GM13977 (cell line): ENCODE results near the gene RPP14.

Source experiments
- DNase-seq: peaks from one replicate; pipeline ENCODE4 v3.0.0; 2012; ENCODE audit warnings: low spot score
- CTCF ChIP-seq: IDR thresholded peaks from 2 replicates; pipeline ENCODE4 v1.5.1; 2012; ENCODE audit warnings: mild to moderate bottlenecking, control low read depth; ENCODE audit not compliant: insufficient read depth; ENCODE audit errors: extremely low read depth, missing control alignments
- in situ Hi-C: fragments of 300-500 bp; cut with MboI; formaldehyde crosslinking; loops from one replicate; pipeline ENCODE4 v1.12.0; 2022; ENCODE audit warnings: low sequenced_read_pairs, low pct_unique_long_range_greater_than_20kb, mixed read lengths, inconsistent platforms; ENCODE audit not compliant: unreplicated experiment

Gene RPP14

DNA sequence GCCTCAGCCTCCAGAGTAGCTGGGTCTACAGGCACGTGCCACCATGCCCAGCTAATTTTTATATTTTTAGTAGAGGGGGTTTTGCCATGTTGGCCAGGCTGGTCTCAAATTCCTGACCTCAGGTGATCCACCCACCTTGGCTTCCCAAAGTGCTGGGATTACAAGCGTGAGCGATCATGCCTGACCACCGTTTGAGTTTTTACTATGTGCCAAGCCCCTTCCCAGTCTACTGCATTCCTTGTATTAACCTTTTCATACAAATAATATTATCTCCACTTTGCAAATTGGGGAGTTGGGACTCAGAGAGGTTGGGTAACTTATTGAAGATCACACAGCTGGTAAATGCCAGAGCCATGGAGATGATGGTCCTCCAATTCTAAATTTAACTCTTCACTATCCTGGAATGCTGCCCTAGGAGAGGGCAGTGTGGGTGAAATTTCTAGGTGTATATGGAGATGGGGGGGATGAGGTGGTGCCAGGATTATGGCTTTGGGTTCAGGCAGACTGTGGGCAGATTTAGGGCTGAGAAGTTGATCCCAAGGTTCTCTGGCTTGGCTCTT is 25.6 kb downstream of the RPP14 start:
- in situ Hi-C loops: loop anchor here (10.0 kb wide), 1 partner anchor 83 kb away; no protein-coding TSS in a partner anchor

DNA sequence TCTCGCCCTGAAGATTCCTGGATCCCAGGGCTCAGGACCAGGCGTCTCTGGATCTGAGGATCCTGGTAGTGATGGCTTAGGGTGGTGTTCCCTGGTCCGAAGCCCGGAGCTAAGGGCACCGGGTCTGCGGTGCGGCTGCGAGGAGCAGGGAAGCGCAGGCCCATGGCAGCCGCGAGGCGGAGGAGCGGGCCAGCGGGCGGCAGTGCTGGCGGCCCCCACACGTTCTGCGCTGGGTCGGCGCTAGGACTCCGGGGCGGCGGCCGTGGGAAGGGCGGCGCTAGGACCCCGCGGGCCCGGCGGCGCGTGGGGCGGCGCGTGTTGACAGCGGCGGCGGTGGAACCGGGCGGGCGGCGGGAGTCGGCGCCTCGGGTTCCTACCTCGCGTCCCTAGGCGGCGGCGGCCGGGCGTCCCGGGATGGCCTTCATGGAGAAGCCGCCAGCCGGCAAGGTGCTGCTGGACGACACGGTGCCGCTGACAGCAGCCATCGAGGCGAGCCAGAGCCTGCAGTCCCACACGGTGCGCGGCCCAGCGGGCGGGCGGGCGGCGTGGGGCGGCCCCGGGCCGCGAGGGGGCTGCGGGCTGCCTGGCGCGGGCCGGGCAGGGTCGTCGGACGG is 26.6 kb downstream of the RPP14 start, which contains the start of gene PXK:
Gene PXK, plus strand, starts transcription at position 318 of the 614 bp plus-strand sequence. Its CDS starts 97 bp downstream, at position 415.
- peak; percentile 88 for DNase-seq
- in situ Hi-C loops: loop anchor here (10.0 kb wide), 1 partner anchor 82 kb away; no protein-coding TSS in a partner anchor
- TF ChIP-seq CTCF: peak; percentile 46

More for the DNA sequence above, 25.6 kb downstream of the RPP14 start:
- DNase-seq: no peak
- no peak for TF ChIP-seq CTCF

DNA sequence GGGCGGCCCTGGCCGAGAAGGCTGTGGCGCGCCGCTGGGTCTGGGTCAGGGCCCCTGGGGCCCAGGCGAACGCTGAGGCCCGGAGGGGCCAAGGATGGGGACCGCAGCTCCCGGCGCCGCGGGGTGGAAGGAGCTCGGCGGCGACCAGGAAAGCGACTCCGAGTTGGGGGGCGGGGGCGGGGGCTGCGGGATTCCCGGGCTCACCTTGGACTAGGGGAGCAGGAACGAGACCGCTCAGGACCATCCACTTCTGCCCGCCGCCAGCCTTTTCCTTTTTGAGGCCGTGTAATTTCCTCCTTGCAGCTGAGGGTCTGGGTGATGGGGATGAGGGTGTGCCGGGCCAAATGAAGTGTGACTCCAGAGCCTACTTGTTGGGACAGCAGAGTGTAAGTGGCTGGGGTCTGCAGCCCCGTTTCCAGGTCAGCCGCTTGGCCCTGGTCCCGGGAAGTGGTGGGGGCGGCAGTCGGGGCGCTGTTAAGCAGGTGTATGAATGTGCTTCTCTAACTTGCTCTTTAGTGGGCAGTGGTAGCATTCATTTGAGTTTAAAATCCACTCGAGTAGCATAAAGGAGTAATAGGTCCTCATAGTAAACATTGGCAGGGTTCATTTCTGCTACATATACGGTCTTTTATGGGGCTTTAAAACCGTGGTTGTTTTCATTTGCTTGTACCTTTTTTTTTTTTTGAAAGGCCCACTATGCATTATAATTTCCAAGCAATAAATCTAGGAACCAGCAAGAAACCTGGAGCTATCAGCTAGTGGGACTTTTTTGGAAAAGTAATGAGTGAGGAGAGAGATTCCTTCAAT is 27.4 kb downstream of the RPP14 start:
- peak; percentile 73 for DNase-seq
- in situ Hi-C loops: loop anchor here (10.0 kb wide), 1 partner anchor 81 kb away; no protein-coding TSS in a partner anchor

GRCh38 chr3:58334013-58334321 is 27.9 kb downstream of the RPP14 start:
- TF ChIP-seq CTCF: no peak
- in situ Hi-C loops: loop anchor here (10.0 kb wide), 1 partner anchor 81 kb away; no protein-coding TSS in a partner anchor
- no peak for DNase-seq

More for the DNA sequence above, 27.4 kb downstream of the RPP14 start:
- TF ChIP-seq CTCF: peak; percentile 63

- TF ChIP-seq CTCF: no peak
- in situ Hi-C loops: loop anchor here (10.0 kb wide), 1 partner anchor 80 kb away; no protein-coding TSS in a partner anchor
- DNase-seq: no peak
Measured at GRCh38 chr3:58334506-58334884, 28.4 kb downstream of the RPP14 start.

- no peak for DNase-seq
- in situ Hi-C loops: loop anchor here (10.0 kb wide), 1 partner anchor 79 kb away; no protein-coding TSS in a partner anchor
- TF ChIP-seq CTCF: no peak
Measured at GRCh38 chr3:58335652-58335947, 29.6 kb downstream of the RPP14 start.
